Heart right ventricle (tissue), 16 donors: ENCODE data around the gene PLEKHA7. TPM values are rescaled to one million over a fixed set of nuclear protein-coding genes. Genes with fewer than 3 reads are reported as not detected.

Experiments
- ATAC-seq, 8 donors: fragments of 200-7000 bp; cut with Tn5 transposase; one replicate each; pipeline ENCODE4 v1.9.1; 2020; ENCODE audit warnings: mild to moderate bottlenecking in 8 of 8, moderate library complexity in 8 of 8, moderate number of reproducible peaks in 1 of 8
- DNase-seq, 2 donors: peaks; one replicate each; pipeline ENCODE4 v3.0.0-alpha.2; 2020
- H3K27ac ChIP-seq, 10 donors: fragments of 200-600 bp; sonication (generic) in 2 of 10; one replicate each; pipeline versions ENCODE4 v1.5.0 to v1.8.0; 2020 to 2022; ENCODE audit warnings: mild to moderate bottlenecking in 3 of 10
- H3K27me3 ChIP-seq, 7 donors: fragments of 200-600 bp; one replicate each; pipeline ENCODE4 v1.8.0; 2021 to 2022; ENCODE audit warnings: mild to moderate bottlenecking in 2 of 7
- H3K36me3 ChIP-seq, 9 donors: fragments of 200-600 bp; sonication (generic) in 1 of 9; one replicate each; pipeline versions ENCODE4 v1.5.0 to v1.8.0; 2020 to 2022; ENCODE audit warnings: mild to moderate bottlenecking in 2 of 9
- H3K4me1 ChIP-seq, 9 donors: fragments of 200-600 bp; sonication (generic) in 1 of 9; one replicate each; pipeline versions ENCODE4 v1.5.0 to v1.8.0; 2020 to 2022; ENCODE audit warnings: mild to moderate bottlenecking in 4 of 9
- H3K4me3 ChIP-seq, 10 donors: fragments of 200-600 bp; sonication (generic) in 2 of 10; one replicate each; pipeline versions ENCODE4 v1.5.0 to v1.8.0; 2020 to 2022; ENCODE audit warnings: mild to moderate bottlenecking in 7 of 10, moderate library complexity in 2 of 10
- H3K9me3 ChIP-seq, 11 donors: fragments of 200-600 bp in 10 of 11; sonication (generic) in 2 of 11; one replicate each; pipeline versions ENCODE4 v1.5.0 to v1.8.0; 2013 to 2022; ENCODE audit warnings: mild to moderate bottlenecking in 2 of 11, control low read depth in 1 of 11, moderate library complexity in 1 of 11
- WGBS, 2 donors: extraction: QIAGEN DNeasy Blood & Tissue Kit; methylation state at CpG; one replicate each; pipeline ENCODE4 v1.1.7; 2013; ENCODE audit warnings: inconsistent platforms in 1 of 2; 5-methylcytosine and 5-hydroxymethylcytosine counted together
- intact Hi-C, 10 donors: fragments of 100-400 bp; cut with DNase I; formaldehyde crosslinking; loops; one replicate each; pipeline versions ENCODE4 v1.11.1 to v1.14.2; 2022
- polyA plus RNA-seq, 2 donors: library from polyadenylated mRNA; stranded (reverse); fragments of 200-250 nt; gene quantifications; one replicate each; pipeline ENCODE4 v1.2.3, GENCODE V29; 2013
- total RNA-seq, 10 donors: library from RNA; stranded (reverse); fragmentation: NEBNext Ultra II Directional in 3 of 10; extraction: Animal tissue kit (Norgen Biotek cat#: 25700) in 3 of 10; gene quantifications; one replicate each; pipeline versions ENCODE4 v1.2.1 to v1.2.4, GENCODE V29; 2021 to 2023
- TF ChIP-seq, protein P1 (sequence below), 9 donors: fragments of 200-600 bp; sonication (generic) in 2 of 9; IDR thresholded peaks; one replicate each; pipeline versions ENCODE4 v1.5.0 to v1.8.0; 2021 to 2022; ENCODE audit warnings: antibody characterized with exemption in 9 of 9, mild to moderate bottlenecking in 5 of 9, moderate library complexity in 1 of 9
- donor health status: Arrhythmogenic right ventricular cardiomyopathy.
- donor health status: ischemic (EF 13 %, LVEDD 7.1; RV severe dilation, severe dysfunction).
- donor health status: healthy with polysubstance abuse.
- donor health status: DM: no; HTN: yes; CAD: no.
- donor health status: DM: no; HTN: no; CAD: no.
- donor health status: ischemic (EF 25% LVEDD 6.9; RV normal size, moderate dysfunction).
- donor health status: ischemic (EF 25% LVEDD 5.7; RV mildly dilated, moderate dysfunction).
- donor health status: healthy.
- donor health status: DM: yes; HTN: yes; CAD: no.
- donor health status: Ischemic cardiomyopathy.
- donor health status: ischemic (EF 35%, LVEDD 5.7; RV mildly dilated, moderate dysfunction).
- donor health status: nonischemic (EF 11% LVEDD 7.7; RV severe dilation, severe dysfunction).
- donor health status: DM: yes; HTN: yes; CAD: no.
- donor health status: PGD.
- donor health status: ischemic (EF 29% LVEDD 5.4; RV normal size, mild dysfunction).
- donor health status: nonischemic (EF 23%, LVEDD 6.1; RV moderate dilation, normal function).

Gene PLEKHA7
- total and polyA plus RNA-seq, 12 donors = 15.3 to 46.9 (median 24.0) TPM

- ATAC-seq = peak in 5 of 8 donors; percentile 2 to 20 (median 5)
- Histone ChIP-seq H3K36me3 (peaks cover 0 to 21% (median 0%) of the 10 kb centered on the region in 9 donors), H3K9me3 (no peaks in the 10 kb centered on the region), H3K4me1 (peaks cover 0 to 54% (median 42%) of the 10 kb centered on the region in 9 donors), H3K27ac (peak overlapping the region; percentile 80 to 98 (median 94)), H3K27me3 (no peaks in the 10 kb centered on the region), H3K4me3 (peak overlapping the region; percentile 60 to 93 (median 84))
- TF ChIP-seq, protein P1, sequence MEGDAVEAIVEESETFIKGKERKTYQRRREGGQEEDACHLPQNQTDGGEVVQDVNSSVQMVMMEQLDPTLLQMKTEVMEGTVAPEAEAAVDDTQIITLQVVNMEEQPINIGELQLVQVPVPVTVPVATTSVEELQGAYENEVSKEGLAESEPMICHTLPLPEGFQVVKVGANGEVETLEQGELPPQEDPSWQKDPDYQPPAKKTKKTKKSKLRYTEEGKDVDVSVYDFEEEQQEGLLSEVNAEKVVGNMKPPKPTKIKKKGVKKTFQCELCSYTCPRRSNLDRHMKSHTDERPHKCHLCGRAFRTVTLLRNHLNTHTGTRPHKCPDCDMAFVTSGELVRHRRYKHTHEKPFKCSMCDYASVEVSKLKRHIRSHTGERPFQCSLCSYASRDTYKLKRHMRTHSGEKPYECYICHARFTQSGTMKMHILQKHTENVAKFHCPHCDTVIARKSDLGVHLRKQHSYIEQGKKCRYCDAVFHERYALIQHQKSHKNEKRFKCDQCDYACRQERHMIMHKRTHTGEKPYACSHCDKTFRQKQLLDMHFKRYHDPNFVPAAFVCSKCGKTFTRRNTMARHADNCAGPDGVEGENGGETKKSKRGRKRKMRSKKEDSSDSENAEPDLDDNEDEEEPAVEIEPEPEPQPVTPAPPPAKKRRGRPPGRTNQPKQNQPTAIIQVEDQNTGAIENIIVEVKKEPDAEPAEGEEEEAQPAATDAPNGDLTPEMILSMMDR (IDR thresholded peaks at IDR 0.05) = no peak
- intact Hi-C loops = no loop called here
- WGBS, 2 donors = 1 to 3% methylated on average over 32 of the region's 32 CpGs
- DNase-seq = no peak
Measured at GRCh38 chr11:16738947-16739815, 275.0 kb downstream of the PLEKHA7 start.

DNA sequence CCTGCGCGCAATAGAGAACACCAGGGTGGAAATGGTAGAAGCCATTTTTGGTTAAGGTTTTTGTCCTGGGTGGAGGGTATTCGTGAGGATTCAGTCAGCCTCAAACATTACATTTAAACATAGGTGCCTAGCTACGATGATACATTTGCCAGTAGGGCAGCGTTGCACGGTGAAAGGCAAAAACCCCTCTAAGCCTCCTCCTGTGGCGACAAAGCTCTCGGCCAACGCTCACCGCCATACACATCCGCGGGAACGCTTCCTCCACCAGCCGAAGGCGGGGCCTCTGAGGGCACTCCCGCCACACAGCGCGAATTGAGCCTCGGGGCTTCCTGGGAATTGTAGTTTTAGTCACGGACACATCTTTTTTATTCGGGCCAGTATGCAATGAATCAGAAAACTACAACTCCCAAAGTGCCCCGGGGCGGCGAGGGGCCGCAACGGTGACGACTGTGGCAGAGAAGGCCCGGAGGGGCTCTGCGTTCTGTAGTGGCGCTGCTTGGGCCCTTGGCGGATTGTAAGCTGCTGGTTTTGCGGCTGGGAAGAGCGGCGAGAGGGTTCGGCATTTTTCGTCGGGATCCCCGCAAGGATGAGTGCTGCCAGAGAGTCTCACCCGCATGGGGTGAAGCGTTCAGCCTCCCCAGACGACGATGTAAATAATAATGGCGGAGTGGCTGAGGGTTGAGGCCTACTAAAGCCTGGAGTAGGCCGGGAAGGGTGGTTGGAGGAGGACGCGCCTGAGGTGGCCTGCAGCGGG, 275.8 kb downstream of the PLEKHA7 start, which contains the start of gene C11orf58:
TSS of gene C11orf58 (plus strand) at position 455 of the 754 bp plus-strand sequence. CDS start at position 587, 132 bp downstream.
- TF ChIP-seq, protein P1 (IDR thresholded peaks at IDR 0.05) = peak in 2 of 9 donors; percentile 11 to 15
- Histone ChIP-seq H3K4me3 (peak within 1 kb of the TSS; percentile 60 to 93 (median 84)), H3K27ac (peak within 1 kb of the TSS; percentile 80 to 98 (median 94)), H3K4me1 (peaks cover 0 to 46% (median 37%) of the 10 kb centered on the region in 9 donors), H3K27me3 (no peaks in the 10 kb centered on the region), H3K36me3 (peaks cover 0 to 16% (median 0%) of the 10 kb centered on the region in 9 donors), H3K9me3 (no peaks in the 10 kb centered on the region)
- ATAC-seq (peak; percentile 97 to 99 (median 99)), DNase-seq (peak; percentile 92 to 98)
- 0 to 1% methylated on average over 47 of the region's 47 CpGs for WGBS, 2 donors
- intact Hi-C loops = no loop called here

DNA sequence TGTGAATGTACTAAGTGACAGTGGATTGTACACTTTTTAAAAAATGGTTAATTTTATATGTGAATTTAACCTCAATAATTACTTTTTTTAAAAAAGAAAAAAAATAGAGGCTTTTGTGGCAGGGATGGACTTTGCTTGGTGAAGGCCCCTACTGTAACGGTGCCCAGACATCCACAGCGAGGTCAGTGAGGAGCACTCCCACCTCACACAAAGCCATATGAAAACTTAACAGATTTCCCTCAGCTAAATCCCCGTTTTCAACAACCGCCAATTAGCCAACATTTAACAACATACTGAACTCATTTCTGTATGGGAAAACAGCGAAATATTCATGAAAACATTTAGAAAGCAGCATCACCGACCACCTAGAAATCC, 276.4 kb downstream of the PLEKHA7 start:
- 0 to 1% methylated on average over 6 of the region's 6 CpGs for WGBS, 2 donors
- H3K27me3 ChIP-seq = no peaks in the 10 kb centered on the region
- H3K27ac ChIP-seq = peak overlapping the region; percentile 80 to 98 (median 94)
- intact Hi-C loops = no loop called here
- peak overlapping the region; percentile 60 to 93 (median 84) for H3K4me3 ChIP-seq
- TF ChIP-seq, protein P1 (IDR thresholded peaks at IDR 0.05) = no peak
- H3K4me1 ChIP-seq = peaks cover 0 to 40% (median 33%) of the 10 kb centered on the region in 9 donors
- H3K36me3 ChIP-seq = peaks cover 0 to 16% (median 0%) of the 10 kb centered on the region in 9 donors
- peak in 5 of 8 donors; percentile 2 to 20 (median 13) for ATAC-seq
- no peaks in the 10 kb centered on the region for H3K9me3 ChIP-seq
- DNase-seq = no peak

Other genes starting within 250 kb of the PLEKHA7 start
- 100 to 1,000 TPM; 646 to 869 (median 686) TPM for gene RPS13, start 63.3 kb upstream of the PLEKHA7 start, total RNA-seq
- gene RPS13, start 63.3 kb upstream of the PLEKHA7 start, polyA plus RNA-seq = 1,000 to 10,000 TPM; 1,212 to 1,998 TPM
- gene PIK3C2A, start 193.6 kb upstream of the PLEKHA7 start, total RNA-seq = 10 to 100 TPM; 29.9 to 43.7 (median 32.7) TPM
- 10 to 100 TPM in 1 of 2 donors, 1 to 10 TPM in 1; 6.7 to 17.9 TPM for gene PIK3C2A, start 193.6 kb upstream of the PLEKHA7 start, polyA plus RNA-seq